Stomach (tissue), 9 donors: Measurements from ENCODE around the gene DERA. TPM values are rescaled to one million over a fixed set of nuclear protein-coding genes. Genes with fewer than 3 reads are reported as not detected.

Experiments used
- DNase-seq, 2 donors: peaks; one replicate each; pipeline versions ENCODE4 v3.0.0 to v3.0.0-alpha.2; 2013 to 2019
- H3K27ac ChIP-seq, 5 donors: fragments of 200-600 bp in 4 of 5; sonication (generic) in 4 of 5; one replicate each; pipeline ENCODE4 v1.5.1; 2013 to 2019; ENCODE audit warnings: mild to moderate bottlenecking in 1 of 5, moderate library complexity in 1 of 5
- H3K27me3 ChIP-seq, 3 donors: fragments of 200-600 bp; sonication (generic); one replicate each; pipeline ENCODE4 v1.5.1; 2017 to 2019; ENCODE audit warnings: mixed run types in 1 of 3
- H3K36me3 ChIP-seq, 4 donors: fragments of 200-600 bp; sonication (generic); 1 replicate in 3 of 4; 2 replicates in 1 of 4; pipeline ENCODE4 v1.5.1; 2016 to 2019
- H3K4me1 ChIP-seq, 4 donors: fragments of 200-600 bp; sonication (generic); one replicate each; pipeline ENCODE4 v1.5.1; 2016 to 2019
- H3K4me3 ChIP-seq, 4 donors: fragments of 200-600 bp; sonication (generic) in 3 of 4; one replicate each; pipeline ENCODE4 v1.5.1; 2016 to 2019; ENCODE audit warnings: mild to moderate bottlenecking in 1 of 4
- H3K9me3 ChIP-seq, 4 donors: fragments of 200-600 bp; sonication (generic); one replicate each; pipeline ENCODE4 v1.5.1; 2016 to 2019
- CTCF ChIP-seq, 7 experiments: fragments of 450-650 bp in 4 of 7; fragments of 200-600 bp in 3 of 7; sonication (generic) in 3 of 7; IDR thresholded peaks; one replicate each; pipeline ENCODE4 v1.5.1; 2016 to 2019; ENCODE audit warnings: antibody characterized with exemption in 7 of 7, control low read depth in 2 of 7, mild to moderate bottlenecking in 1 of 7
- EP300 ChIP-seq: sonication (generic); formaldehyde crosslinking; IDR thresholded peaks from one replicate; pipeline ENCODE4 v1.6.1; 2017; ENCODE audit warnings: antibody characterized with exemption
- POLR2A ChIP-seq, 4 donors: fragments of 450-650 bp; IDR thresholded peaks; one replicate each; pipeline ENCODE4 v1.6.1; 2016; ENCODE audit warnings: antibody characterized with exemption in 4 of 4, control low read depth in 2 of 4, mild to moderate bottlenecking in 1 of 4, moderate library complexity in 1 of 4
- POLR2AphosphoS5 ChIP-seq, 3 donors: sonication (generic); formaldehyde crosslinking; IDR thresholded peaks; one replicate each; pipeline ENCODE4 v1.6.1; 2016; ENCODE audit warnings: antibody characterized with exemption in 3 of 3
- WGBS, 5 donors: extraction: QIAGEN DNeasy Blood & Tissue Kit in 3 of 5; methylation state at CpG; one replicate each; pipeline versions ENCODE4 v1.1.5 to v1.1.7; 2013 to 2018; 5-methylcytosine and 5-hydroxymethylcytosine counted together
- intact Hi-C: fragments of 100-400 bp; cut with DNase I; formaldehyde crosslinking; loops from one replicate; pipeline ENCODE4 v1.15.1; 2023; ENCODE audit warnings: low total_unique reads
- polyA plus RNA-seq, 3 donors: library from polyadenylated mRNA; stranded (reverse); fragments of 200-250 nt; gene quantifications; one replicate each; pipeline ENCODE4 v1.2.3, GENCODE V29; 2013
- total RNA-seq, 5 donors: library from RNA; depleted of rRNA; stranded (reverse); fragments of >200 nt; gene quantifications; one replicate each; pipeline versions ENCODE4 v1.1.0 to v1.2.3, GENCODE V29; 2014 to 2016
- donor health status: healthy with polysubstance abuse.
- donor health status: Bipolar disorder and iron deficiency.
- donor health status: healthy.

Gene DERA
- total and polyA plus RNA-seq, 8 donors, result 3.2 to 53.6 (median 23.5) TPM

DNA sequence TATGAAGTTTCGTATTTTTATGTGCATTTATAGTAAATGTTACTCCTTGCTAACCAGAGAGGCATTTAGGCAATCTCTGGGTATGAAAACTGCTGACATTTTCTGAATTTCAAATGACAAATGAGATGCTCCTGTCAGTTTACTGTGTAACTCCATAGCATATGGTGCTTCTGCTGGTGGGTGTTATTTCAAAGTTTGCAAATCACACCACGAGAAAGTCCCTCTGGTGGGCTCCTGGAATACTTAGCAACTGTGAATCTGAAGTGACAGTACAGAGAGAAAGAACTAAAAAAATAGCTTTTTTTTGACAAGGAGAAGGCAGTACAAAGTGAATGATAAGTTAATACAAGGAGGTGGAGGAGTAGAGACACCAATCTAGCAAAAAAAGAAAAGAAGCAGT, 161.5 kb downstream of the DERA start:
- Histone ChIP-seq H3K4me1 (no peaks in the 10 kb centered on the region), H3K4me3 (no peak overlapping the region), H3K27me3 (no peaks in the 10 kb centered on the region), H3K9me3 (no peaks in the 10 kb centered on the region), H3K27ac (no peak overlapping the region), H3K36me3 (no peaks in the 10 kb centered on the region)
- no peak for DNase-seq
- WGBS, 5 donors, result 74 to 83% (median 75%) methylated on average over 2 of the region's 2 CpGs
- intact Hi-C loops, result no loop called here
- no peak for TF ChIP-seq CTCF (IDR thresholded peaks at IDR 0.05)
- no peak for TF ChIP-seq POLR2A (IDR thresholded peaks at IDR 0.05)
- no peak for TF ChIP-seq POLR2AphosphoS5 (IDR thresholded peaks at IDR 0.05)
- TF ChIP-seq EP300, result no peak

- H3K36me3 ChIP-seq, result no peaks in the 10 kb centered on the region
- no peak for TF ChIP-seq POLR2AphosphoS5 (IDR thresholded peaks at IDR 0.05)
- no peak for TF ChIP-seq POLR2A (IDR thresholded peaks at IDR 0.05)
- TF ChIP-seq EP300, result no peak
- no peak for TF ChIP-seq CTCF (IDR thresholded peaks at IDR 0.05)
- DNase-seq, result no peak
- H3K9me3 ChIP-seq, result no peaks in the 10 kb centered on the region
- intact Hi-C loops, result no loop called here
- 74 to 80% (median 76%) methylated on average over 2 of the region's 2 CpGs for WGBS, 5 donors
- H3K4me1 ChIP-seq, result no peaks in the 10 kb centered on the region
- H3K27ac ChIP-seq, result no peak overlapping the region
- no peak overlapping the region for H3K4me3 ChIP-seq
- H3K27me3 ChIP-seq, result no peaks in the 10 kb centered on the region
Observed at GRCh38 chr12:16074894-16075293, 163.8 kb downstream of the DERA start.

DNA sequence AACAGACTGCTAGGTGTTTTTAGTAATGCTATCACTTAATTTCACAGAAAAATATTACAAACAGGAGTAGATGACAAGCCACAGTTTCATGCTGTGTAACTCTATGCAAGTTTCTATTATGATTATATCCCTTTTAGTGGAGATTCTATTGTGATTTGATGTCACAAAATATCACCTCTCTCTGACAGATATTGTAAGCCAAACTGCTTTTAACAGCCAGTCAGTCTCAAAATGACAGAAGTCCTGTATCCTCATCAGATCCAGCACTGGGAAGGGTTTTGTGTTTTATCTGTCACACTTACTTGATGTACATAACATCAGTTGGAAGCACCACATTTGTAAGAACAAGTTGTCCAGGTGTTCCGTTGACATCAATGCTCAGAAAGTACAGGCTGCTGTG, 164.8 kb downstream of the DERA start:
- Histone ChIP-seq H3K36me3 (no peaks in the 10 kb centered on the region), H3K9me3 (no peaks in the 10 kb centered on the region), H3K27ac (no peak overlapping the region), H3K4me3 (no peak overlapping the region), H3K27me3 (no peaks in the 10 kb centered on the region), H3K4me1 (no peaks in the 10 kb centered on the region)
- WGBS, 5 donors, result 60 to 92% (median 74%) methylated on average over 1 of the region's 1 CpG
- TF ChIP-seq EP300 (no peak), CTCF (IDR thresholded peaks at IDR 0.05) (no peak), POLR2A (IDR thresholded peaks at IDR 0.05) (no peak), POLR2AphosphoS5 (IDR thresholded peaks at IDR 0.05) (no peak)
- intact Hi-C loops, result no loop called here
- no peak for DNase-seq

DNA sequence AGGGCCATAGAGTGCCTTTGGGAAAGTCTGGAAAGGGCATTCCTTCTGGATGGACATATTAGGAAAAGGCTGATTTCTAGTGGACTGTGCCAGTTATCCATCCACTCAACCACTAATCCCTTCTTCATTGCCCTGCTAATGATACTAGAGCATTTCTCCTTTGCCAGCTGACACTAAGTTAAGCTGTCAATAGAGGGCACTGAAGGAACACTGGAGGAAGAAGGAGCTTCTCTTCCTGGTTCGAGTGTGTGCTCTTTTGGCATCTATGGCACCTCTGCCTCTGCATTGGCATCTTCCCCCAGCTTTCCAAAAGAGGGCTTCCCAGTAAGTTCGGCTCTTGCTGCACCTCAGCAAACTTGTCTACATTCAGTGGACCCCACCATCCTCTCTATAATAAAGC, 165.4 kb downstream of the DERA start:
- WGBS, 5 donors, result 39 to 45% (median 42%) methylated on average over 2 of the region's 2 CpGs
- Histone ChIP-seq H3K4me3 (no peak overlapping the region), H3K4me1 (no peaks in the 10 kb centered on the region), H3K27ac (no peak overlapping the region), H3K27me3 (no peaks in the 10 kb centered on the region), H3K36me3 (no peaks in the 10 kb centered on the region), H3K9me3 (no peaks in the 10 kb centered on the region)
- intact Hi-C loops, result no loop called here
- peak in 1 of 2 donors; percentile 34 for DNase-seq
- TF ChIP-seq POLR2A (IDR thresholded peaks at IDR 0.05) (no peak), CTCF (IDR thresholded peaks at IDR 0.05) (no peak), POLR2AphosphoS5 (IDR thresholded peaks at IDR 0.05) (no peak), EP300 (no peak)
